Type B pancreatic cell (in vitro differentiated cells): Measurements from ENCODE around the gene ZNF474. TPM values are rescaled to one million over a fixed set of nuclear protein-coding genes. Genes with fewer than 3 reads are reported as not detected.
A peak's percentile ranks its signal among the peaks of the same experiment; 100 is the strongest.

Experiments
- DNase-seq: peaks from one replicate; pipeline ENCODE4 v3.0.0; 2021; ENCODE audit warnings: mixed read lengths; ENCODE audit not compliant: unreplicated experiment; ENCODE audit errors: extremely low spot score
- H3K27ac Mint-ChIP-seq: 2 replicates; pipeline ENCODE4 v1.8.0; 2021; ENCODE audit warnings: mild to moderate bottlenecking, mixed read lengths
- H3K27me3 Mint-ChIP-seq: 2 replicates; pipeline ENCODE4 v1.8.0; 2021; ENCODE audit warnings: mixed read lengths
- H3K36me3 Mint-ChIP-seq: 2 replicates; pipeline ENCODE4 v1.8.0; 2021; ENCODE audit warnings: mixed read lengths
- H3K4me1 Mint-ChIP-seq: one replicate; pipeline ENCODE4 v1.8.0; 2021; ENCODE audit warnings: mixed read lengths; ENCODE audit not compliant: unreplicated experiment
- H3K4me3 Mint-ChIP-seq: 2 replicates; pipeline ENCODE4 v1.8.0; 2021; ENCODE audit warnings: mild to moderate bottlenecking, mixed read lengths
- H3K9me3 Mint-ChIP-seq: 2 replicates; pipeline ENCODE4 v1.8.0; 2021; ENCODE audit warnings: mixed read lengths
- total RNA-seq: library from RNA; stranded (reverse); gene quantifications from 2 replicates; pipeline ENCODE4 v1.2.1, GENCODE V29; 2021; ENCODE audit warnings: low replicate concordance
- TF ChIP-seq, protein P1 (sequence below): fragments of 200-600 bp; sonication (generic); conservative IDR thresholded peaks from 2 replicates; pipeline ENCODE4 v1.5.0; 2021; ENCODE audit warnings: antibody characterized with exemption, mild to moderate bottlenecking

ZNF474 gene
- total RNA-seq, 1 donor from 2014 or later = 1.9 TPM

DNA sequence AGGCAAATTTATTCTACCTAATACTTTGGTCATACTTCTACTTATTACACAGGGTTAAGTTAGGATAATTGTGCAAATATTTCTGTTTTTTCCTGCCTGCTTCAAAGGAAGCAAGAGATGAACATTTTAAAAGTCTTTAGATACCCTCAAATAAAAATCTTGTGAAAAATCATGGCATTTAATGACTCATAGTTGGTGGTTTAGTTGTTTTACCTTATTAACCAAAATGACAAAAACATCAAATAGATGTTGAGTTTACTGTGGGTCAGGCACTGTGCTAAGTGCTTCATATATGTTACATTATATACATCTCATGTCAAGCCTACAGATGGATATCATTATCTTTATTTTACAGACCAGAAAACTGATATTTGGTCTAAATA lies 54.4 kb downstream of the ZNF474 start:
- TF ChIP-seq, protein P1, sequence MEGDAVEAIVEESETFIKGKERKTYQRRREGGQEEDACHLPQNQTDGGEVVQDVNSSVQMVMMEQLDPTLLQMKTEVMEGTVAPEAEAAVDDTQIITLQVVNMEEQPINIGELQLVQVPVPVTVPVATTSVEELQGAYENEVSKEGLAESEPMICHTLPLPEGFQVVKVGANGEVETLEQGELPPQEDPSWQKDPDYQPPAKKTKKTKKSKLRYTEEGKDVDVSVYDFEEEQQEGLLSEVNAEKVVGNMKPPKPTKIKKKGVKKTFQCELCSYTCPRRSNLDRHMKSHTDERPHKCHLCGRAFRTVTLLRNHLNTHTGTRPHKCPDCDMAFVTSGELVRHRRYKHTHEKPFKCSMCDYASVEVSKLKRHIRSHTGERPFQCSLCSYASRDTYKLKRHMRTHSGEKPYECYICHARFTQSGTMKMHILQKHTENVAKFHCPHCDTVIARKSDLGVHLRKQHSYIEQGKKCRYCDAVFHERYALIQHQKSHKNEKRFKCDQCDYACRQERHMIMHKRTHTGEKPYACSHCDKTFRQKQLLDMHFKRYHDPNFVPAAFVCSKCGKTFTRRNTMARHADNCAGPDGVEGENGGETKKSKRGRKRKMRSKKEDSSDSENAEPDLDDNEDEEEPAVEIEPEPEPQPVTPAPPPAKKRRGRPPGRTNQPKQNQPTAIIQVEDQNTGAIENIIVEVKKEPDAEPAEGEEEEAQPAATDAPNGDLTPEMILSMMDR = no peak
- H3K36me3 Mint-ChIP-seq = no peaks in the 10 kb centered on the region
- H3K27ac Mint-ChIP-seq = no peak overlapping the region
- no peak overlapping the region for H3K4me3 Mint-ChIP-seq
- H3K9me3 Mint-ChIP-seq = peaks cover 6% of the 10 kb centered on the region
- H3K4me1 Mint-ChIP-seq = peaks cover 15% of the 10 kb centered on the region
- no peak for DNase-seq
- no peaks in the 10 kb centered on the region for H3K27me3 Mint-ChIP-seq

DNA sequence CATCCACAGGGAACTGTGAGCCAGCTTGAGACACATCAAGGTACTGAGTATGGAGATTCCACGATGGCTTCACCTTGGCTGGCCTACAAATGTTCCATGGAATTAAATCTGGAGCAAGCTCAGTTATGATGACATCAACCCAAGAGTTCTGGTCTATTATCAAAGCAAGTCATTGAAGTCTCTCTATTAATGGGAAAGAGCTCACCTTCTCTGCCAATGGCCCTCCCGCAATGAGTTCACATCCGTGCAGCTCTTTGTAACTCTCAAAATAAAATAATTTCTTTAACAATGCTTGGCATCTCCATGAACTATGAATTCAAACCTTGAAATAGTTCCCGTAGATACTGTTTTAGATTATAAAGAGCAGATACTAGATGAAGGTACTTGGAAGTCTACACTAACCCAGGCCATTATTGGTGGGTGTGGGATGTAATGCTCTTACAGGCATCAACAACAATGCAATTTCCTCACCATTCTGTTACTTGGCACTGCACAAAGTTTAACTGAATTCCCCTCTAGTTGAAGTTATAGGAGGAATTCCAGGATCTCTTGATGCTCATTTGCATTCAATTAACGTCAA lies 55.4 kb downstream of the ZNF474 start:
- H3K9me3 Mint-ChIP-seq = peaks cover 6% of the 10 kb centered on the region
- no peaks in the 10 kb centered on the region for H3K36me3 Mint-ChIP-seq
- H3K27ac Mint-ChIP-seq = no peak overlapping the region

DNA sequence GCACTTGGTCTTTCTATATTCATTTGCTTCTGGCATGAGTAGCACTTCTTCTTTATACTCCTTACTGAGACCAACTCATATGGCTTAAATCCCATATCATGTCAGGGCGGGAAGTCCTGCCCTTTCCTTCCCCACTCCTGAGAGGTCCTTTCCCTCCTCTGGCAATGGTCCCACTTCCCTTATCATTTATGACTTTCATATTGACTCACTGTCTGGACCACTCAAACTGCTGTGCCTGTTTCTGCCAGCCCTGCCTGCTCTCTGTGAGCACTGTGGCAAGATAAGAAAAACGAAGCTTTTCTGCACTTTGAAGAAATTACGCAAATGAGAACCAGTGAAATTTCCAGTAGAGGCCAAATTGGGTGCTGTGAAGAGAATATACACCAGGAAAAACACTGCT lies 58.1 kb downstream of the ZNF474 start:
- Mint-ChIP-seq H3K9me3 (peaks cover 6% of the 10 kb centered on the region), H3K36me3 (no peaks in the 10 kb centered on the region), H3K27me3 (no peaks in the 10 kb centered on the region), H3K4me1 (peaks cover 8% of the 10 kb centered on the region), H3K4me3 (no peak overlapping the region), H3K27ac (no peak overlapping the region)
- no peak for DNase-seq
- TF ChIP-seq, protein P1 = no peak

More for the DNA sequence above, 55.4 kb downstream of the ZNF474 start:
- TF ChIP-seq, protein P1 = no peak
- no peak for DNase-seq
- Mint-ChIP-seq H3K27me3 (no peaks in the 10 kb centered on the region), H3K4me1 (peaks cover 15% of the 10 kb centered on the region), H3K4me3 (no peak overlapping the region)

DNA sequence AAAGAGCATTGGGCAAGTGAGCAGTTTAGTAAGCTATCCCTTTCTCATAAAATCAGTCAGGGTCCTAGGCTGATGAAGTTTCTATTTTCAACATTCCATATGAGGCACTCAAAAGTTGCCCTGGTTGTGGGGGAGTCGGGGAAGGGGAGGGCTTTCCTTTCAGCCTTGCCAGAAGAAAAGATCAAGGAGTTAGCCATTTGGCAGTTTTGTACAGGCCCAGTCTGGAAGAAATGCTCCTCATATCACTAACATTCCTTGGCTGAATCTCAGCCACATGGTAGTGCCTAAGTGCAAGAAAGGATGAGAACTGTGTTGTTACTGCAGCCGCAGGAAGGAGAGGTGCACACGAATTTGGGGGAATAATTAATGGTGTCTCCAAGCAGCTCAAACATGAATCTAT lies 60.8 kb downstream of the ZNF474 start:
- peaks cover 4% of the 10 kb centered on the region for H3K4me1 Mint-ChIP-seq
- DNase-seq = no peak
- no peak overlapping the region for H3K4me3 Mint-ChIP-seq
- TF ChIP-seq, protein P1 = no peak
- peaks cover 6% of the 10 kb centered on the region for H3K9me3 Mint-ChIP-seq
- no peaks in the 10 kb centered on the region for H3K36me3 Mint-ChIP-seq
- no peak overlapping the region for H3K27ac Mint-ChIP-seq
- peaks cover 9% of the 10 kb centered on the region for H3K27me3 Mint-ChIP-seq

DNA sequence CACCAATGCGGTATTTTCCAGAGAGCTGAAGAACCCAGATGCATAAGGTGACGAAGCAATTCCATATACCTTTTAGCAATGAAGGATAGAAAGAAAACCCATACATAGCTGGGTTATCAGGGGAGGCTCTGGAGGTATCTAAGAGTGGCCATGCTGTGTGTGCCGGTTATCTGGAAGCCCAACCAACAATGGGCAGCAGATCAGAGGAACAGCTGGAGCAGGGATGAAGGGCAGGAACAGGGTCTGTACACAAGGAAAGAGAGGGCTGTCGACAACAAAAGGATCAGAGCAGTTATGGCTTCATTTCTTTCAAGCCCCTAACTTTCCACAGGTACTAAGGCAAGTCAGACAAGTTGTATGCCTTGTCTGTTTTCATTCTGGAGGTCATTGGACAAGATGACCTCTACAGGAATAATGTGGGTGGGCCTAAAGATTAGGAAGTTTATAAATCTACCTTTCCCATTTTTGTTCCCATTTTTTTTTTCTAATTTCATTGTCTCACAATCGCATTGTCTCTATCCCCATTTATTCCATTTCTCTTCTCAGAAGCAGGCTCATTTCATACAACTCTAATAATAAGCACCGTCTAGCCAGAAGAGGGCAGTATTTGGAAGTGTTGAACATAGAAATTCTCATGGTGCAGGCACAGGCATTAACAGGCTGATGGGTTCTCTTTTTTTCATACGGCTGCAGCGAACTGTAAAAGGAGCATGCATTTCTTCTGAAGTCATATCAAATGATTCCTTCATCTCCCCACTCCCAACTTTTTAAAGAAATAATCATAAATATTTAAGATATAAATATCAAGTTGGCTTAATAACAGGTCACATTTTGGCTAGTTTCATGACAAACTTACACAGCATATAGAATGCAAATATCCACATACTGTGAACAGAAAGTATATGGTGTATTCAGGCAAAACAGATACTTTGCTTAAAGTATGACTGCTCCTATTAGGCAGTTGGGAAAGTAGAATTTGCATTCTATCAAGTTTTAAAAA lies 63.5 kb downstream of the ZNF474 start:
- H3K4me3 Mint-ChIP-seq = no peak overlapping the region
- TF ChIP-seq, protein P1 = peak; percentile 81
- H3K36me3 Mint-ChIP-seq = no peaks in the 10 kb centered on the region
- peaks cover 9% of the 10 kb centered on the region for H3K4me1 Mint-ChIP-seq
- H3K27me3 Mint-ChIP-seq = peaks cover 9% of the 10 kb centered on the region
- H3K27ac Mint-ChIP-seq = no peak overlapping the region
- no peak for DNase-seq
- no peaks in the 10 kb centered on the region for H3K9me3 Mint-ChIP-seq
